GM18520 (cell line): Measurements from ENCODE around the gene CRTAP.
"Not testable (repeated sequence)": the region's sequence is repeated elsewhere in the genome, so short reads cannot be mapped to it uniquely, and the experiment has no call there.

Source experiments
- ATAC-seq: cut with Tn5 transposase; IDR thresholded peaks from one replicate; pipeline ENCODE4 v1.9.1; 2021; ENCODE audit not compliant: unreplicated experiment

CRTAP gene

GRCh38 chr3:33139006-33139623 lies 25.3 kb downstream of the CRTAP start:
- ATAC-seq = not testable (repeated sequence)

- ATAC-seq = no peak
Observed at GRCh38 chr3:33139996-33140395, 26.2 kb downstream of the CRTAP start.

GRCh38 chr3:33141006-33141405 lies 27.2 kb downstream of the CRTAP start:
- no peak for ATAC-seq

DNA sequence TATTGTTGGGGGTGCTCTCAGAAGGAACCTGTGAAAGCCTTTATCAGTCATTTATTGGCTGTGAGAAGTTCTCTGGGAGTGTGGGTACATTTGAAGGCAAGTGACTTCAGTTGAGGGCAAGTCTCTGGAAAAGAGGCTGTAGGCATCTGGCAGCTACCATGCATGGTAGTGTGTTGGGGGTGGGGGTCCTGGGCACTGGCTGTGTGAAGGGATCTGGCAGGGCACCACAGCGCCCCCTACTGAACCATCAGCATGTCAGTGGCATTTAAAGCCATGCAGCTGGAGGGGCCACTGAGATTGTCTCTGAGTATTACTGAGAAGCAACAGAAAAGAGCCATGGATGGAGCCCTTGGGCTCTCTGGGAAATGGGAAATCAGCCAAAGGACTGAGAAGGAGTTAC lies 30.6 kb downstream of the CRTAP start:
- no peak for ATAC-seq

DNA sequence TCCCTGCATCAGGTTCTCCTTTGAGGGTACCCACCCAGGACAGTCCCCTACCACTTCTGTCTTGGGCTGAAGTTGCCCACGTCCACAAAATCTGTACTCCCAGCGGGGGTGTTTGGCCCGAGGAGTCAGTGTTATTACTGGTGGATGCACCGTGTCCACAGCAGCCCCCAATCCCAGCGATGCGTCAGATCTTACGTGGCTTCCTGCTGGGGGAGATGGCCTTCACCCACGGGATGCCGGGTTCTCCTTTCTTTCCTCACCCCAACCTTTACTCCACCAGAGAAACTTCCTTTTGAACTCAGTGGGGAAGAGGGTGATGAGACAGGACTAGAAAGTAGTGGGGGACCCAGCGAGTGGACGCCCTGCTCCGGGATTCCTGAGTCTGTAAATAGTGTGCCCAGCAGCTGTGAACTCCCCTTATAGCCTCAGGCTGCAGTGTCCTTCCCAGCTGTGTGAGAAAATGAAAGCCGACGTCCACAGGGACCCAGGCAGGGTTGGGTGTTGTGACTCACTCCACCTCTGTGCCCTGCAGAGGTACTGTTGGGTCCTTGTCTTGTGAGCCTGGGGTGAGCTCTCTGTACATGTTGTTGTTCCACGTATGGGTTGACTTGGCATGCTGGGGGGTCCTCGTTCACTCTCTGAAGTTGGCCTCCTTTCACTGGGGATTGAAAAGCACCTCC lies 31.5 kb downstream of the CRTAP start:
- ATAC-seq = no peak

- ATAC-seq = no peak
Observed at GRCh38 chr3:33145901-33146580, 32.2 kb downstream of the CRTAP start.

GRCh38 chr3:33146791-33147445 lies 33.1 kb downstream of the CRTAP start:
- ATAC-seq = no peak

DNA sequence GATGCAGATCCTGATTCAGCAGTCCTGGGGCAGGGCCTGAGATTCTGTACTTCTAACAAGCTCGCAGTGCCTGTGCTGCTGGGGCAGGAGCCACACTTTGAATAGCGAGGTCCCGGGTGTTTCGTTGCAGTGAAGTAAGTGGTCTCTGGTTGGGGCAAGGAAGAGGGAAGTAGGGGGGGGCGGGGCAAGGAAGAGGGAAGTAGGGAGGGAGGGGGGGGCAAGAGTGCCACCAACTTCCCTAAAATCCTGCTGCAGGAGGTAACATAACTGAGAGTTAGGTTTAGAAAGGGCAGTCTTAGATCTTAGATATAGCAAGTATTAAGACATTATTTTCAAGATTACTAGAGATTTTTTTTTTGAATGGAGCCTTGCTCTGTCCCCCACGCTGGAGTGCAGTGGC lies 35.5 kb downstream of the CRTAP start:
- ATAC-seq = no peak

DNA sequence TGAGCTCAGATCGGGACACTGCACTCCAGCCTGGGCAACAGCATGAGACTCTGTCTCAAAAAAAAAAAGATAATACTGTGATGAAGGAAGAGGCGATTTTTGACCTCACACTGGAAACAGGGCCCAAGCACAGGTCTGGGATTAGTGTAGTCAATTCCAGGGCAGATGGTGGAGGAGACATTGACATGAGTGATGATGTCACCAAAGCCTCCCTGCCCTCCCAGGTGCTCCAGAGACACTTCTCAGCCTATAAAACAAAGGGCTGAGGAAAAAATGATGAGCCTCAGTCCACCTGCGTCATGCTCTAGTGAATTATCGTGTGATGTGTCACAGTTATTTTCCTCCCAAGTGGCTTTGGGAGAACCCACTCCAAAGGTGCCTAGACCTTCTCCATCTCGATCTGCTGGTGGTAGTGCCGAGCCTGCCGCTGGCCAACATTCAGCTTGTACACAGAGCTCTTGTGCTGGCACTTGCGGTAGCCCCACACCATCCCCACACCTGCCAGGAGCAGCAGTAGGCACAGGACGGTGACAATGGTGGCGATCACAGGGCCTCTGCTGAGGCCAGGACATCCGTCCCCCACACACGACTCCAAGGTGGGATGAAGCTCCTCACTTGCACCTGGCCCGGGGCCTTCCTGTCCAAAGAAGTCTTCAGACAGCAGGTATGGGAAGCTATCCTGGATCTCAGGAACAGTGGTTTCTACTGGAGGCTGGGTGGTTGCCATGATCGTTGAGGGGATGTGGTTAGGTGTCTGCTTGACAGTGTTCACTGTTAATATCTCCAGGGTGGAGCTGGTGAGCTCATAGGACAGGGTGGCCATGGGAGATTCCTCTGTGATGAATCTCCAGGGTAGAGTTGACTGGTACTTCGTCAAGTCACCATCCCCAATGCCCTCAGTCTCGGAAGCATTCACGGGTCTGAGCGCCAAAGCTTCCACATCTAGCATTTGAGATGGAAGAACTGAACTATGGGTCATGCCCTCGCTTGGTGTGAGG lies 38.8 kb downstream of the CRTAP start:
- no peak for ATAC-seq

DNA sequence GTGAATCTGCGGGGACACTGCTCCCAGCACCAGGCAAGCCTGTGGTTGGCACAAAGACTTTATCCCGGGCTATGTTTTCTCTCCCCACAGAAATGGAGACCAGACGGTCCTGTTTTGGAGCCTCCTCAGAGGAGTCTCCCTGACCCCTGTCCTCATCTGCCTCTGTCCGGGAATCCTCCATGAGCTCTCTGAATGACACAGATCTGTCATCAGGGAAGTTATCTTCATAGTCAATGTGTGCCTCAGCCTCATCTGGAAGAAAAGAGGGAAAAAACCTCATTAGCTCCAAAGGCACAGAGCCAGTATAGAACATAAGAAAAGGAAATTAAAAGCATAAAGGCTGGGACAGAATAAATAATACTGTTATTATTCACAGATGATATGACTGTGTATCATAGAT lies 40.0 kb downstream of the CRTAP start:
- no peak for ATAC-seq

GRCh38 chr3:33155301-33155700 lies 41.5 kb downstream of the CRTAP start:
- ATAC-seq = no peak

GRCh38 chr3:33159234-33159633 lies 45.4 kb downstream of the CRTAP start:
- ATAC-seq = no peak

DNA sequence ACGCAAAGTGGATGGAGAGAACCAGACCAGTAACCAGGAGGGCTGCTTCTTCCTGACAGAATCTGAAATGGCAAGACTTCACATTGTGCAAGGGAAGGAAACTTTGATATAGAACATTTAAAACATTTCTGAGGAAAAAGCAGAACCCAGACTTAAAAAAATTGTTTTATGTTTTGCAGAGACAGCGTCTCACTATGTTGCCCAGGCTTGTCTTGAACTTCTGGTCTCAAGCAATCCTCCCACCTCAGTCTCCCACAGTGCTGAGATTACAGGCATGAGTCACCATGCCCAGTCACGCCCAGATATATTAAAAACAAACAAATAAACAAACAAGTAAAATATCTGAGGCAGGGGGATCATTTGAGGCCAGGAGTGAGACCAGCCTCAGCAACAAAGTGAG lies 46.2 kb downstream of the CRTAP start:
- ATAC-seq = no peak

DNA sequence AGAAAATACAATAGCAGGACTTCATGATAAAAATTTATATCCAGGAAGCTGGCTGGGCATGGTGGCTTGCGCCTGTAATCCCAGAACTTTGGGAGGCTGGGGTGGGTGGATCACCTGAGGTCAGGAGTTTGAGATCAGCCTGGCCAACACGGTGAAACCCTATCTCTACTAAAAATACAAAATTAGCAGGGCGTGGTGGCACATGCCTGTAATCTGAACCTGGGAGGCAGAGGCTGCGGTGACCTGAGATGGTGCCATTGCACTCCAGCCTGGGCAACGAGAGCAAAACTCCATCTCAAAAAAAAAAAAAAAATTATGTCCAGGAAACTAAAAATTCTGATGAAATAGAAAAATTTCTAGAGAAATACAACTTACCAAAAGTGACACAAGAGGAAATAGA lies 48.8 kb downstream of the CRTAP start:
- ATAC-seq = not testable (repeated sequence)

- no peak for ATAC-seq
Observed at GRCh38 chr3:33165372-33165771, 51.6 kb downstream of the CRTAP start.

DNA sequence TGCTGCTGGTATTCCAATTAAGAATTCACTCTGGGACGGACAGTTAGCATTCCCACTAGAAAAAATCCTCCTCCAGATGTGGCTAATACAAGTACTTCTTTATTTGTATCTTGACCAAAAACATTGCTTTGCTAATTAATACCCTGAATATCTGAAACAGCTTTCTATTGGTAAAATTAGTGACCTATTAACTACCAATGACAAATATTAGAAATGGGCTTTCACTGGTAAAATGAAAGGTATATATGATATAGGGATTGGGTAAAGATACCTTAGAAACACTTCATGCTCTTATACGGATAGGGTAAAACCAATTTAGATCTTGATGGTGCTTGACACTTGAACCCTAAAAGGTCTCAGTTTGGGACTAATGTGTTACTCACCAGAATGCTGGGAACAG lies 52.3 kb downstream of the CRTAP start:
- no peak for ATAC-seq

DNA sequence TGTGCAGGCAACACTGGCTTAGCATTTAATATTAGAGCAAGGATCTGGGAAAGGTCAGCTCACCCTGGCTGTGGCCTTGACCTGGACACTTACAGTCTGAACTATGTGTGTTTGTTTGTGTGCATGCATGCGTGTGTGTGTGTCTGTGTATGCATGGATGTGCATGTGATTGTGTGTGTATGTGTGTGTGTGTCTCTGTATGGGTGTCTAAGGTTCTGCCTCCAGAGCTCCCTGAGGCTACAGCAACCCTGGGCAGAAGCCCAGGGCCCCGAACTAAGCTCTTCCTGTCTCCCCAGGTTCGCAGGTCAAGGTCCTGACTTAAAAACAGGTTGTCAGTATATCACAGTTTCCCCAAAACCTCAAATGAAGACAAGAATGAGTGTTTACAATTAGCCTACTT lies 53.5 kb downstream of the CRTAP start:
- ATAC-seq = no peak

DNA sequence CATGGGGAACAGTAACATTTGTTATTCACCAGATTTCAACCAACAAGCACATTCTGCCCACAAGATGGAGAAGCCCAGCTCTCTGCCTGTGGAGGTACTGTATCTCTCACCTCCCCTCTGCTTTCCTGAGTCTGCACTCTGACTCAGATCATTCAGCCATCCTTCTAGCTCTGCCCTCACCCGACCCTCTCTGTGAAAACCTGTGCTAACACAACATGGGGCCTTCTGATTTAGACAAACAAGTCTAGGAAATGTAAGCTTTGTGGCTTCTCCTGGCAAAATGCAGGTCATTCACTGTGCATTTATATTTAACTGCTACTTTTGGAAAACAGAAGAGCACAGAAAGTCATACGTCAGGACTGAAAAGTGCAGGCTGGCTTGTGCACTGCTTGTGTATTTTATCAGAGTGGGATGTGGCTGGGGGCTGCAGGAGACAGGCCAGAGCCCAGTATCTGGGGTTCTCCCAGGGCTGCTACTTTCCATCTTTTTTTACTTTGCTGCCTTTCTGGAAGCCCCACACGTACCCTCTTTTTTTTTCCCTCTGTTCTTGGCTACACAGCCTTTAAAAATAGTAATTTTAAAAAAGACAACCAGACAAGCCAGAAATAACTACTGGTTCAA lies 54.0 kb downstream of the CRTAP start:
- no peak for ATAC-seq

GRCh38 chr3:33170531-33170930 lies 56.7 kb downstream of the CRTAP start:
- ATAC-seq = no peak

DNA sequence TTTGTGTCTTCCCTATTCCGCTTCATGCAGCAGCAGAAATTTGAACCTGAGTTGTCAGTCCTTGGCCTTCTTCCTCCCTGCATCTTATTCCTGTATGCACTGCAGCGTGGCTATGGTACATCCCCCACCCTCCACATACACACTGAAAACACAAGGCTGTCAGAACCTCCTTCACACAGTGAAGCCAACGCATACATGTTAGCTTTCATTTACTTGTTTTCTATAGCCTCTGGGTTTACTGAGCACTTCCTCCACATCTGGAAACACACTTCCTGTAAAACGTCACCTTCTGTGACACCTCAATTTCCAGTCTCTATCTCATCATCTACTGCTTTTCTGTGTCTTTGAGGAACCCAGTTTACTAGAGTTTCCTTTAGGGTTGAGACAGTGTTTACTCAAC lies 57.8 kb downstream of the CRTAP start:
- ATAC-seq = no peak
